Measurements from ENCODE around the gene GLRA1. TPM values are rescaled to one million over a fixed set of nuclear protein-coding genes. Genes with fewer than 3 reads are reported as not detected.

Gene GLRA1
- total and polyA plus RNA-seq, 12 donors = 0.40 to 2.7 (median 1.3) TPM; not detected in 7

- 79 to 83% (median 81%) methylated on average over 3 of the region's 3 CpGs for WGBS, 4 donors
- intact Hi-C loops (cut with DNase I) = no loop called here
- H3K4me3 ChIP-seq = no peak overlapping the region
Observed at GRCh38 chr5:151872701-151873100, 52.0 kb downstream of the GLRA1 start.

GRCh38 chr5:151870820-151871219 is 53.8 kb downstream of the GLRA1 start:
- TF ChIP-seq CTCF (IDR thresholded peaks at IDR 0.05) (no peak), POLR2A (IDR thresholded peaks at IDR 0.05) (no peak)
- WGBS, 4 donors = 47 to 60% (median 55%) methylated on average over 3 of the region's 3 CpGs

More at GRCh38 chr5:151872701-151873100, 52.0 kb downstream of the GLRA1 start:
- H3K27ac ChIP-seq = no peak overlapping the region
- H3K4me1 ChIP-seq (replicated peaks in 1 of 2) = no peaks in the 10 kb centered on the region
- H3K27me3 ChIP-seq = no peaks in the 10 kb centered on the region
- H3K36me3 ChIP-seq (replicated peaks in 1 of 2) = no peaks in the 10 kb centered on the region
- no peaks in the 10 kb centered on the region for H3K9me3 ChIP-seq (replicated peaks in 1 of 3)
- no peak for TF ChIP-seq POLR2A (IDR thresholded peaks at IDR 0.05)
- TF ChIP-seq CTCF (IDR thresholded peaks at IDR 0.05) = no peak
- no peak for DNase-seq

GRCh38 chr5:151870271-151870670 is 54.4 kb downstream of the GLRA1 start:
- Histone ChIP-seq H3K27ac (no peak overlapping the region), H3K4me1 (replicated peaks in 1 of 2) (no peaks in the 10 kb centered on the region), H3K27me3 (no peaks in the 10 kb centered on the region), H3K4me3 (no peak overlapping the region), H3K9me3 (replicated peaks in 1 of 3) (no peaks in the 10 kb centered on the region), H3K36me3 (replicated peaks in 1 of 2) (no peaks in the 10 kb centered on the region)
- no peak for DNase-seq
- TF ChIP-seq CTCF (IDR thresholded peaks at IDR 0.05) (no peak), POLR2A (IDR thresholded peaks at IDR 0.05) (no peak)
- 65 to 89% (median 83%) methylated on average over 2 of the region's 2 CpGs for WGBS, 4 donors
- intact Hi-C loops (cut with DNase I) = no loop called here

More at GRCh38 chr5:151870820-151871219, 53.8 kb downstream of the GLRA1 start:
- Histone ChIP-seq H3K4me3 (no peak overlapping the region), H3K4me1 (replicated peaks in 1 of 2) (no peaks in the 10 kb centered on the region), H3K9me3 (replicated peaks in 1 of 3) (no peaks in the 10 kb centered on the region), H3K27ac (no peak overlapping the region), H3K36me3 (replicated peaks in 1 of 2) (no peaks in the 10 kb centered on the region), H3K27me3 (no peaks in the 10 kb centered on the region)
- intact Hi-C loops (cut with DNase I) = no loop called here
- no peak for DNase-seq

GRCh38 chr5:151869843-151870242 is 54.8 kb downstream of the GLRA1 start:
- WGBS, 4 donors = 77 to 90% (median 79%) methylated on average over 2 of the region's 2 CpGs
- H3K36me3 ChIP-seq (replicated peaks in 1 of 2) = no peaks in the 10 kb centered on the region
- intact Hi-C loops (cut with DNase I) = no loop called here
- TF ChIP-seq CTCF (IDR thresholded peaks at IDR 0.05) = no peak
- no peak for TF ChIP-seq POLR2A (IDR thresholded peaks at IDR 0.05)
- H3K27me3 ChIP-seq = no peaks in the 10 kb centered on the region
- no peak overlapping the region for H3K4me3 ChIP-seq
- no peak for DNase-seq
- H3K27ac ChIP-seq = no peak overlapping the region
- H3K9me3 ChIP-seq (replicated peaks in 1 of 3) = no peaks in the 10 kb centered on the region
- H3K4me1 ChIP-seq (replicated peaks in 1 of 2) = no peaks in the 10 kb centered on the region
